Measurements from ENCODE around the gene CITED4. TPM values are rescaled to one million over a fixed set of nuclear protein-coding genes. Genes with fewer than 3 reads are reported as not detected.

Gene CITED4
- total and polyA plus RNA-seq, 7 donors = 5.6 to 40.9 (median 17.8) TPM

GRCh38 chr1:40825996-40826395 is 36.2 kb downstream of the CITED4 start:
- H3K36me3 ChIP-seq (ENCODE audit: insufficient read depth in 1 of 2, low read depth in 1 of 2) = peaks cover 0 to 15% of the 10 kb centered on the region in 2 donors
- WGBS, 3 donors = 57 to 65% (median 63%) methylated on average over 5 of the region's 5 CpGs
- H3K4me3 ChIP-seq = no peak overlapping the region
- no peak for TF ChIP-seq CTCF (IDR thresholded peaks at IDR 0.05)
- DNase-seq (no peak), ATAC-seq (no peak)
- intact Hi-C loops (cut with DNase I) = no loop called here
- no peaks in the 10 kb centered on the region for H3K9me3 ChIP-seq
- H3K4me1 ChIP-seq = peaks cover 4% of the 10 kb centered on the region
- no peak overlapping the region for H3K27ac ChIP-seq
- no peaks in the 10 kb centered on the region for H3K27me3 ChIP-seq (ENCODE audit: insufficient read depth in 3 of 3, low read length in 2 of 3)

GRCh38 chr1:40825435-40825788 is 36.8 kb downstream of the CITED4 start:
- peaks cover 8% of the 10 kb centered on the region for H3K4me1 ChIP-seq
- no peak overlapping the region for H3K4me3 ChIP-seq
- H3K9me3 ChIP-seq = no peaks in the 10 kb centered on the region
- no peak overlapping the region for H3K27ac ChIP-seq
- TF ChIP-seq CTCF (IDR thresholded peaks at IDR 0.05) = no peak
- intact Hi-C loops (cut with DNase I) = no loop called here
- no peaks in the 10 kb centered on the region for H3K27me3 ChIP-seq (ENCODE audit: insufficient read depth in 3 of 3, low read length in 2 of 3)
- ATAC-seq (no peak), DNase-seq (no peak)
- peaks cover 0 to 17% of the 10 kb centered on the region in 2 donors for H3K36me3 ChIP-seq (ENCODE audit: insufficient read depth in 1 of 2, low read depth in 1 of 2)
- WGBS, 3 donors = 66 to 72% (median 72%) methylated on average over 3 of the region's 3 CpGs

GRCh38 chr1:40824591-40825434 is 37.4 kb downstream of the CITED4 start:
- intact Hi-C loops (cut with DNase I) = no loop called here
- H3K4me3 ChIP-seq = no peak overlapping the region
- no peak for DNase-seq
- no peak for TF ChIP-seq CTCF (IDR thresholded peaks at IDR 0.05)
- no peak overlapping the region for H3K27ac ChIP-seq
- H3K27me3 ChIP-seq (ENCODE audit: insufficient read depth in 3 of 3, low read length in 2 of 3) = no peaks in the 10 kb centered on the region
- ATAC-seq = no peak
- peaks cover 0 to 23% of the 10 kb centered on the region in 2 donors for H3K36me3 ChIP-seq (ENCODE audit: insufficient read depth in 1 of 2, low read depth in 1 of 2)
- 77 to 81% (median 78%) methylated on average over 18 of the region's 18 CpGs for WGBS, 3 donors
- H3K9me3 ChIP-seq = no peaks in the 10 kb centered on the region
- H3K4me1 ChIP-seq = peaks cover 13% of the 10 kb centered on the region

GRCh38 chr1:40823983-40824382 is 38.2 kb downstream of the CITED4 start:
- H3K9me3 ChIP-seq = no peaks in the 10 kb centered on the region
- peaks cover 13% of the 10 kb centered on the region for H3K4me1 ChIP-seq
- 96% methylated on average over 10 to 17 of the region's 17 CpGs for WGBS, 3 donors
- peaks cover 0 to 25% of the 10 kb centered on the region in 2 donors for H3K36me3 ChIP-seq (ENCODE audit: insufficient read depth in 1 of 2, low read depth in 1 of 2)
- H3K4me3 ChIP-seq = no peak overlapping the region
- intact Hi-C loops (cut with DNase I) = no loop called here
- TF ChIP-seq CTCF (IDR thresholded peaks at IDR 0.05) = no peak
- no peak overlapping the region for H3K27ac ChIP-seq
- H3K27me3 ChIP-seq (ENCODE audit: insufficient read depth in 3 of 3, low read length in 2 of 3) = no peaks in the 10 kb centered on the region
- ATAC-seq (no peak), DNase-seq (no peak)
